ENCODE results near the gene TPRX1. TPM values are rescaled to one million over a fixed set of nuclear protein-coding genes. Genes with fewer than 3 reads are reported as not detected.
A peak's percentile ranks its signal among the peaks of the same experiment; 100 is the strongest.

TPRX1 gene
- total and polyA plus RNA-seq, 9 of the 15 experiments (the other 6 are each of a cell fraction or from before 2014, with no cell fraction given), result not detected

- H3K27me3 ChIP-seq (ENCODE audit: control insufficient read depth in 2 of 2, insufficient read depth in 2 of 2, low read length in 2 of 2), result peaks cover 13 to 72% of the 10 kb centered on the region in 2 experiments; a peak in 4 of 5 replicates
- no peaks in the 10 kb centered on the region for H4K20me1 ChIP-seq (replicated peaks; ENCODE audit: control insufficient read depth, insufficient read depth, low read length)
- H2AFZ ChIP-seq (ENCODE audit: low read depth, low read length), result no peak within 1 kb of the TSS
- DNase-seq (ENCODE audit: extremely low read depth in 1 of 4, low spot score in 3 of 4) (no peak), FAIRE-seq (no peak), ATAC-seq (no peak)
- in situ Hi-C loops (cut with MboI) (no loop called here), intact Hi-C loops (cut with micrococcal nuclease) (no loop called here)
- WGBS (ENCODE audit: insufficient coverage, low coverage, missing lambda C conversion rate), result 3% methylated on average over 7 of the region's 15 CpGs
- ChIA-PET CTCF (ENCODE audit: low intra/inter-chr PET ratio) (no interaction called here), POLR2A (interaction anchor here (0.8 kb wide), 1 partner anchor 9 kb away, joined by 3 read pairs; no protein-coding TSS in a partner anchor)
- H3K4me3 ChIP-seq, result no peak within 1 kb of the TSS
- peaks cover 0 to 3% of the 10 kb centered on the region in 2 experiments; a peak in 1 of 5 replicates for H3K4me1 ChIP-seq (replicated peaks in 1 of 2; ENCODE audit: control insufficient read depth in 2 of 2, insufficient read depth in 2 of 2, low read length in 2 of 2)
- no peaks in the 10 kb centered on the region for H3K36me3 ChIP-seq (ENCODE audit: control insufficient read depth, insufficient read depth, low read length)
- H3K9ac ChIP-seq (ENCODE audit: insufficient read depth in 1 of 2, low read depth in 2 of 2, low read length in 2 of 2), result 0 out of 4 replicates have a peak within 1 kb of the TSS, but pooled peaks of 1 of the 2 experiments have one; percentile 17
- no peaks in the 10 kb centered on the region for H3K9me3 ChIP-seq (replicated peaks; ENCODE audit: control insufficient read depth, insufficient read depth, low read depth, low read length)
- no peak within 1 kb of the TSS for H3K4me2 ChIP-seq (ENCODE audit: insufficient read depth, low read length)
- no peak within 1 kb of the TSS for H3K27ac ChIP-seq (ENCODE audit: extremely low read depth, low read depth, low read length)
- H3K79me2 ChIP-seq (ENCODE audit: control insufficient read depth, insufficient read depth, low read length), result no peaks in the 10 kb centered on the region
- H3K9me1 ChIP-seq (ENCODE audit: control insufficient read depth, insufficient read depth, low read length), result no peaks in the 10 kb centered on the region
- BruUV-seq (replicated peaks), result no TSS peak
- no peak for TF ChIP-seq SNIP1 (IDR thresholded peaks at IDR 0.05; ENCODE audit: low read depth)
- TF ChIP-seq JUND (IDR thresholded peaks at IDR 0.05; ENCODE audit: borderline replicate concordance, low read depth, low read length), result no peak
- no peak for TF ChIP-seq JUND (tag; IDR thresholded peaks at IDR 0.05; ENCODE audit: borderline replicate concordance, low read depth, low read length)
- TF ChIP-seq TRIM25 (IDR thresholded peaks at IDR 0.05; ENCODE audit: borderline replicate concordance), result no peak
- no peak for TF ChIP-seq ZNF699 (CRISPR knock-in tag; IDR thresholded peaks at IDR 0.05; ENCODE audit: insufficient replicate concordance)
- no peak for TF ChIP-seq CXXC5 (CRISPR knock-in tag; IDR thresholded peaks at IDR 0.05)
- TF ChIP-seq ZNF197 (CRISPR knock-in tag; IDR thresholded peaks at IDR 0.05; ENCODE audit: low read depth), result no peak
- TF ChIP-seq SAFB2 (IDR thresholded peaks at IDR 0.05; ENCODE audit: borderline replicate concordance, low read depth, low read length, severe bottlenecking), result no peak
- no peak for TF ChIP-seq BMI1 (IDR thresholded peaks at IDR 0.05; ENCODE audit: low read length)
- no peak for TF ChIP-seq ZNF395 (CRISPR knock-in tag; IDR thresholded peaks at IDR 0.05)
- no peak for TF ChIP-seq MYBL2 (IDR thresholded peaks at IDR 0.05; ENCODE audit: low read depth)
- TF ChIP-seq MYBL2 (CRISPR knock-in tag; IDR thresholded peaks at IDR 0.05; ENCODE audit: borderline replicate concordance), result no peak
- TF ChIP-seq XRCC5 (IDR thresholded peaks at IDR 0.05; ENCODE audit: low read depth, low read length), result no peak
- TF ChIP-seq, protein P1, sequence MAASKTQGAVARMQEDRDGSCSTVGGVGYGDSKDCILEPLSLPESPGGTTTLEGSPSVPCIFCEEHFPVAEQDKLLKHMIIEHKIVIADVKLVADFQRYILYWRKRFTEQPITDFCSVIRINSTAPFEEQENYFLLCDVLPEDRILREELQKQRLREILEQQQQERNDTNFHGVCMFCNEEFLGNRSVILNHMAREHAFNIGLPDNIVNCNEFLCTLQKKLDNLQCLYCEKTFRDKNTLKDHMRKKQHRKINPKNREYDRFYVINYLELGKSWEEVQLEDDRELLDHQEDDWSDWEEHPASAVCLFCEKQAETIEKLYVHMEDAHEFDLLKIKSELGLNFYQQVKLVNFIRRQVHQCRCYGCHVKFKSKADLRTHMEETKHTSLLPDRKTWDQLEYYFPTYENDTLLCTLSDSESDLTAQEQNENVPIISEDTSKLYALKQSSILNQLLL (CRISPR knock-in tag; IDR thresholded peaks at IDR 0.05; ENCODE audit: borderline replicate concordance), result no peak
- no peak for TF ChIP-seq HLTF (IDR thresholded peaks at IDR 0.05)
- no peak for TF ChIP-seq PHF8 (IDR thresholded peaks at IDR 0.05; ENCODE audit: borderline replicate concordance, low read length)
Observed at GRCh38 chr19:47821460-47822020, 17.2 kb upstream of the TPRX1 start, which contains the start of gene CRX. Gene CRX, plus strand, starts transcription at chr19:47821937. Its CDS starts 12,507 bp downstream, at chr19:47834444.
